Measurements from ENCODE around the gene SARS1. TPM values are rescaled to one million over a fixed set of nuclear protein-coding genes. Genes with fewer than 3 reads are reported as not detected.
A peak's percentile ranks its signal among the peaks of the same experiment; 100 is the strongest.

The SARS1 gene
- total and polyA plus RNA-seq, 4 donors: 118 to 212 (median 147) TPM

- Histone ChIP-seq H3K27me3 (ENCODE audit: control insufficient read depth in 3 of 3, insufficient read depth in 3 of 3, low read length in 2 of 3) (no peaks in the 10 kb centered on the region), H3K9ac (ENCODE audit: insufficient read depth in 1 of 2, low read length in 2 of 2) (no peak overlapping the region), H3K9me3 (ENCODE audit: control insufficient read depth in 4 of 4, insufficient read depth in 3 of 4, low read length in 3 of 4) (no peaks in the 10 kb centered on the region), H3K36me3 (ENCODE audit: control insufficient read depth in 4 of 4, insufficient read depth in 4 of 4, low read length in 4 of 4) (peaks cover 6 to 23% (median 14%) of the 10 kb centered on the region in 4 donors), H3K27ac (ENCODE audit: low read depth in 1 of 2, low read length in 1 of 2) (no peak overlapping the region), H3K4me1 (ENCODE audit: control insufficient read depth in 5 of 5, insufficient read depth in 5 of 5, low read length in 5 of 5) (peaks cover 0 to 25% (median 5%) of the 10 kb centered on the region in 5 donors), H3K4me3 (no peak overlapping the region)
- DNase-seq: peak in 1 of 3 donors; percentile 24
- no peak for TF ChIP-seq CTCF (IDR thresholded peaks at IDR 0.05; ENCODE audit: control extremely low read depth, extremely low read depth)
- ATAC-seq (ENCODE audit: insufficient read depth, low FRiP score): no peak
- WGBS, 2 donors: 18 to 27% methylated on average over 8 of the region's 8 CpGs
These were observed 28.2 kb downstream of the SARS1 start for GRCh38 chr1:109241841-109242345.

DNA sequence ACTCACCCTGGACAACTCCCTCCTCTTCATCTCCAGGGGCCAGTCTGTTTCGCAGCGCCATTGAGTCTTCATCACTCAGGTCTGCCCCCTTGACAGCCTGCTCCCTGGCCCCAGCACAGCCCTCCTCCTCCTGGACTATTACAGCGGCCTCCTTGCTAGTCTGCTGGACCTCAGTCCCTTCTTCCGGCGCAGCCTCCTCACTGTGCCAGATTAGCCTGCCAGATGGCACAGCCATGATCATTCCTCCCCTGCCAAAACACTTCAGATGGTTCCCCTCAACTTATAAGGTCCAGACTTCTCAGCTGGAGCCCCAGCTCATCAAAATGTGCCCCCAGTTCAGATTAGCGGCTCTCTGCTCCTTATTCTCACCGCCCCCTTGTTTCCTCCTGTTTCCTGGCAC, 28.7 kb downstream of the SARS1 start:
- WGBS, 2 donors: 50 to 61% methylated on average over 7 of the region's 7 CpGs
- H3K9ac ChIP-seq (ENCODE audit: insufficient read depth in 1 of 2, low read length in 2 of 2): no peak overlapping the region
- peaks cover 6 to 19% (median 11%) of the 10 kb centered on the region in 4 donors for H3K36me3 ChIP-seq (ENCODE audit: control insufficient read depth in 4 of 4, insufficient read depth in 4 of 4, low read length in 4 of 4)
- no peak overlapping the region for H3K4me3 ChIP-seq
- no peak overlapping the region for H3K27ac ChIP-seq (ENCODE audit: low read depth in 1 of 2, low read length in 1 of 2)
- no peaks in the 10 kb centered on the region for H3K27me3 ChIP-seq (ENCODE audit: control insufficient read depth in 3 of 3, insufficient read depth in 3 of 3, low read length in 2 of 3)
- ATAC-seq (ENCODE audit: insufficient read depth, low FRiP score) (no peak), DNase-seq (peak; percentile 61 to 79 (median 68))
- H3K9me3 ChIP-seq (ENCODE audit: control insufficient read depth in 4 of 4, insufficient read depth in 3 of 4, low read length in 3 of 4): no peaks in the 10 kb centered on the region
- H3K4me1 ChIP-seq (ENCODE audit: control insufficient read depth in 5 of 5, insufficient read depth in 5 of 5, low read length in 5 of 5): peaks cover 0 to 25% (median 5%) of the 10 kb centered on the region in 5 donors
- no peak for TF ChIP-seq CTCF (IDR thresholded peaks at IDR 0.05; ENCODE audit: control extremely low read depth, extremely low read depth)

GRCh38 chr1:109243221-109243620, 29.5 kb downstream of the SARS1 start:
- no peak for DNase-seq
- Histone ChIP-seq H3K4me1 (ENCODE audit: control insufficient read depth in 5 of 5, insufficient read depth in 5 of 5, low read length in 5 of 5) (peaks cover 0 to 25% (median 5%) of the 10 kb centered on the region in 5 donors), H3K27me3 (ENCODE audit: control insufficient read depth in 3 of 3, insufficient read depth in 3 of 3, low read length in 2 of 3) (no peaks in the 10 kb centered on the region), H3K9me3 (ENCODE audit: control insufficient read depth in 4 of 4, insufficient read depth in 3 of 4, low read length in 3 of 4) (no peaks in the 10 kb centered on the region), H3K9ac (ENCODE audit: insufficient read depth in 1 of 2, low read length in 2 of 2) (no peak overlapping the region), H3K36me3 (ENCODE audit: control insufficient read depth in 4 of 4, insufficient read depth in 4 of 4, low read length in 4 of 4) (peaks cover 0 to 12% (median 3%) of the 10 kb centered on the region in 4 donors), H3K4me3 (no peak overlapping the region), H3K27ac (ENCODE audit: low read depth in 1 of 2, low read length in 1 of 2) (no peak overlapping the region)
- no peak for TF ChIP-seq CTCF (IDR thresholded peaks at IDR 0.05; ENCODE audit: control extremely low read depth, extremely low read depth)
- ATAC-seq (ENCODE audit: insufficient read depth, low FRiP score): no peak
- WGBS, 2 donors: 78 to 84% methylated on average over 5 of the region's 5 CpGs
